ENCODE measurements around the gene PRMT5.
A peak's percentile ranks its signal among the peaks of the same experiment; 100 is the strongest.
"Not testable (repeated sequence)": the region's sequence is repeated elsewhere in the genome, so short reads cannot be mapped to it uniquely, and the experiment has no call there.

Gene PRMT5

GRCh38 chr14:22955702-22956569 lies 26.8 kb upstream of the PRMT5 start:
- TF ChIP-seq, protein P1, sequence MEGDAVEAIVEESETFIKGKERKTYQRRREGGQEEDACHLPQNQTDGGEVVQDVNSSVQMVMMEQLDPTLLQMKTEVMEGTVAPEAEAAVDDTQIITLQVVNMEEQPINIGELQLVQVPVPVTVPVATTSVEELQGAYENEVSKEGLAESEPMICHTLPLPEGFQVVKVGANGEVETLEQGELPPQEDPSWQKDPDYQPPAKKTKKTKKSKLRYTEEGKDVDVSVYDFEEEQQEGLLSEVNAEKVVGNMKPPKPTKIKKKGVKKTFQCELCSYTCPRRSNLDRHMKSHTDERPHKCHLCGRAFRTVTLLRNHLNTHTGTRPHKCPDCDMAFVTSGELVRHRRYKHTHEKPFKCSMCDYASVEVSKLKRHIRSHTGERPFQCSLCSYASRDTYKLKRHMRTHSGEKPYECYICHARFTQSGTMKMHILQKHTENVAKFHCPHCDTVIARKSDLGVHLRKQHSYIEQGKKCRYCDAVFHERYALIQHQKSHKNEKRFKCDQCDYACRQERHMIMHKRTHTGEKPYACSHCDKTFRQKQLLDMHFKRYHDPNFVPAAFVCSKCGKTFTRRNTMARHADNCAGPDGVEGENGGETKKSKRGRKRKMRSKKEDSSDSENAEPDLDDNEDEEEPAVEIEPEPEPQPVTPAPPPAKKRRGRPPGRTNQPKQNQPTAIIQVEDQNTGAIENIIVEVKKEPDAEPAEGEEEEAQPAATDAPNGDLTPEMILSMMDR (IDR thresholded peaks at IDR 0.05; ENCODE audit: low read depth, low read length, poor library complexity, severe bottlenecking) = no peak
- no peak for TF ChIP-seq EZH2phosphoT487 (IDR thresholded peaks at IDR 0.05; ENCODE audit: borderline replicate concordance, low read length)
- Histone ChIP-seq H3K4me1 (ENCODE audit: control insufficient read depth, low read length) (peaks cover 21% of the 10 kb centered on the region), H3K9me2 (replicated peaks; ENCODE audit: control insufficient read depth, low read length) (no peaks in the 10 kb centered on the region), H3F3A (ENCODE audit: control insufficient read depth, insufficient read depth) (peaks cover 7% of the 10 kb centered on the region), H3K4me2 (ENCODE audit: low read length) (peak overlapping the region; percentile 90), H3K27ac (ENCODE audit: low read depth, low read length) (peak overlapping the region; percentile 75), H3K9me3 (ENCODE audit: control insufficient read depth, insufficient read depth, low read length) (no peaks in the 10 kb centered on the region), H3K36me3 (ENCODE audit: control insufficient read depth, low read length) (peaks cover 46% of the 10 kb centered on the region), H3K27me3 (ENCODE audit: control insufficient read depth, low read length) (no peaks in the 10 kb centered on the region), H3K79me2 (ENCODE audit: control insufficient read depth, low read length) (peaks cover 26% of the 10 kb centered on the region), H3K4me3 (ENCODE audit: low read length) (peak overlapping the region; percentile 77), H4K20me1 (ENCODE audit: control insufficient read depth, insufficient read depth, low read depth, low read length) (no peaks in the 10 kb centered on the region)

GRCh38 chr14:22952418-22952817 lies 23.2 kb upstream of the PRMT5 start:
- Histone ChIP-seq H3K4me1 (ENCODE audit: control insufficient read depth, low read length) (peaks cover 16% of the 10 kb centered on the region), H3K4me2 (ENCODE audit: low read length) (no peak overlapping the region), H3K9me3 (ENCODE audit: control insufficient read depth, insufficient read depth, low read length) (no peaks in the 10 kb centered on the region), H3K9me2 (replicated peaks; ENCODE audit: control insufficient read depth, low read length) (no peaks in the 10 kb centered on the region), H4K20me1 (ENCODE audit: control insufficient read depth, insufficient read depth, low read depth, low read length) (no peaks in the 10 kb centered on the region), H3F3A (ENCODE audit: control insufficient read depth, insufficient read depth) (no peaks in the 10 kb centered on the region), H3K27ac (ENCODE audit: low read depth, low read length) (no peak overlapping the region), H3K27me3 (ENCODE audit: control insufficient read depth, low read length) (no peaks in the 10 kb centered on the region), H3K79me2 (ENCODE audit: control insufficient read depth, low read length) (peaks cover 26% of the 10 kb centered on the region), H3K4me3 (ENCODE audit: low read length) (no peak overlapping the region), H3K36me3 (ENCODE audit: control insufficient read depth, low read length) (peaks cover 69% of the 10 kb centered on the region)
- TF ChIP-seq, protein P1 (IDR thresholded peaks at IDR 0.05; ENCODE audit: low read depth, low read length, poor library complexity, severe bottlenecking) = no peak
- no peak for TF ChIP-seq EZH2phosphoT487 (IDR thresholded peaks at IDR 0.05; ENCODE audit: borderline replicate concordance, low read length)

DNA sequence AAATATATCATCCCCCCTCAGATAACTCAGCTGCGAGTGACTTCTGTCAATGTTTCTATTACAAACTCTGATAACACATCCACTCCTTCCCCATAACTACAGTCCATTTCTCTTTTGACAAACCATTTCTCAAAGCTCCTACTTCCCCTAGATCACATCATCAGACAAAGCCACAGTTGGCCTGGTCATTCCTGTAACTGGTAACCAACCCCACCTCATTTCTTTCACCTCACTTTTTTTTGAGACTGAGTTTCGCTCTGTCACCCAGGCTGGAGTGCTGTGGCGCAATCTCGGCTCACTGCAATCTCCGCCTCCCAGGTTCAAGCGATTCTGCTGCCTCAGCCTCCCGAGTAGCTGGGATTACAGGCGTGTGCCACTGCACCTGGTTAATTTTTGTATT lies 22.6 kb upstream of the PRMT5 start:
- not testable (repeated sequence) for H3K4me3 ChIP-seq (ENCODE audit: low read length); H3K27me3 ChIP-seq (ENCODE audit: control insufficient read depth, low read length); H3K9me3 ChIP-seq (ENCODE audit: control insufficient read depth, insufficient read depth, low read length); H4K20me1 ChIP-seq (ENCODE audit: control insufficient read depth, insufficient read depth, low read depth, low read length); H3K4me2 ChIP-seq (ENCODE audit: low read length); H3F3A ChIP-seq (ENCODE audit: control insufficient read depth, insufficient read depth); H3K9me2 ChIP-seq (replicated peaks; ENCODE audit: control insufficient read depth, low read length); H3K27ac ChIP-seq (ENCODE audit: low read depth, low read length)
- H3K79me2 ChIP-seq (ENCODE audit: control insufficient read depth, low read length) = peaks cover 26% of the 10 kb centered on the region
- peaks cover 12% of the 10 kb centered on the region for H3K4me1 ChIP-seq (ENCODE audit: control insufficient read depth, low read length)
- peaks cover 76% of the 10 kb centered on the region for H3K36me3 ChIP-seq (ENCODE audit: control insufficient read depth, low read length)

GRCh38 chr14:22945642-22946041 lies 16.5 kb upstream of the PRMT5 start:
- Histone ChIP-seq H3K79me2 (ENCODE audit: control insufficient read depth, low read length) (no peaks in the 10 kb centered on the region; the same call in 1 of the 2 replicates), H3K27ac (ENCODE audit: low read depth, low read length) (no peak overlapping the region), H3K4me3 (ENCODE audit: low read length) (no peak overlapping the region), H3K4me2 (ENCODE audit: low read length) (no peak overlapping the region), H3K9me3 (ENCODE audit: control insufficient read depth, insufficient read depth, low read length) (no peaks in the 10 kb centered on the region), H3K9me2 (replicated peaks; ENCODE audit: control insufficient read depth, low read length) (no peaks in the 10 kb centered on the region), H3K4me1 (ENCODE audit: control insufficient read depth, low read length) (no peaks in the 10 kb centered on the region), H4K20me1 (ENCODE audit: control insufficient read depth, insufficient read depth, low read depth, low read length) (no peaks in the 10 kb centered on the region), H3K27me3 (ENCODE audit: control insufficient read depth, low read length) (no peaks in the 10 kb centered on the region), H3F3A (ENCODE audit: control insufficient read depth, insufficient read depth) (no peaks in the 10 kb centered on the region; the same call in 1 of the 2 replicates), H3K36me3 (ENCODE audit: control insufficient read depth, low read length) (peaks cover 57% of the 10 kb centered on the region)
- no peak for TF ChIP-seq EZH2phosphoT487 (IDR thresholded peaks at IDR 0.05; ENCODE audit: borderline replicate concordance, low read length)
